Suprapubic skin (tissue), 4 donors: Measurements from ENCODE around the gene KSR1.

Source experiments
- EP300 ChIP-seq: sonication (generic); formaldehyde crosslinking; IDR thresholded peaks from one replicate; pipeline ENCODE4 v1.6.1; 2017; ENCODE audit warnings: antibody characterized with exemption
- POLR2A ChIP-seq, 2 donors: fragments of 450-650 bp; IDR thresholded peaks; one replicate each; pipeline ENCODE4 v1.6.1; 2017; ENCODE audit warnings: antibody characterized with exemption in 2 of 2, mild to moderate bottlenecking in 2 of 2, moderate library complexity in 2 of 2
- POLR2AphosphoS5 ChIP-seq, 3 donors: sonication (generic); formaldehyde crosslinking; IDR thresholded peaks; one replicate each; pipeline ENCODE4 v1.6.1; 2017; ENCODE audit warnings: antibody characterized with exemption in 3 of 3
- TF ChIP-seq, protein P1 (sequence below), 2 donors: fragments of 200-600 bp in 1 of 2; fragments of 450-650 bp in 1 of 2; sonication (generic) in 1 of 2; IDR thresholded peaks; one replicate each; pipeline ENCODE4 v1.5.1; 2016 to 2019; ENCODE audit warnings: antibody characterized with exemption in 2 of 2, mild to moderate bottlenecking in 1 of 2, moderate library complexity in 1 of 2

- TF ChIP-seq, protein P1, sequence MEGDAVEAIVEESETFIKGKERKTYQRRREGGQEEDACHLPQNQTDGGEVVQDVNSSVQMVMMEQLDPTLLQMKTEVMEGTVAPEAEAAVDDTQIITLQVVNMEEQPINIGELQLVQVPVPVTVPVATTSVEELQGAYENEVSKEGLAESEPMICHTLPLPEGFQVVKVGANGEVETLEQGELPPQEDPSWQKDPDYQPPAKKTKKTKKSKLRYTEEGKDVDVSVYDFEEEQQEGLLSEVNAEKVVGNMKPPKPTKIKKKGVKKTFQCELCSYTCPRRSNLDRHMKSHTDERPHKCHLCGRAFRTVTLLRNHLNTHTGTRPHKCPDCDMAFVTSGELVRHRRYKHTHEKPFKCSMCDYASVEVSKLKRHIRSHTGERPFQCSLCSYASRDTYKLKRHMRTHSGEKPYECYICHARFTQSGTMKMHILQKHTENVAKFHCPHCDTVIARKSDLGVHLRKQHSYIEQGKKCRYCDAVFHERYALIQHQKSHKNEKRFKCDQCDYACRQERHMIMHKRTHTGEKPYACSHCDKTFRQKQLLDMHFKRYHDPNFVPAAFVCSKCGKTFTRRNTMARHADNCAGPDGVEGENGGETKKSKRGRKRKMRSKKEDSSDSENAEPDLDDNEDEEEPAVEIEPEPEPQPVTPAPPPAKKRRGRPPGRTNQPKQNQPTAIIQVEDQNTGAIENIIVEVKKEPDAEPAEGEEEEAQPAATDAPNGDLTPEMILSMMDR (IDR thresholded peaks at IDR 0.05), result no peak
- TF ChIP-seq POLR2A (IDR thresholded peaks at IDR 0.05), result no peak
- TF ChIP-seq EP300, result no peak
- no peak for TF ChIP-seq POLR2AphosphoS5 (IDR thresholded peaks at IDR 0.05)
Observed at GRCh38 chr17:27579304-27579703, 123.1 kb downstream of the KSR1 start.
